Omental fat pad (tissue), 4 donors: Measurements from ENCODE around the gene ZCCHC3. TPM values are rescaled to one million over a fixed set of nuclear protein-coding genes. Genes with fewer than 3 reads are reported as not detected.
A peak's percentile ranks its signal among the peaks of the same experiment; 100 is the strongest.

Source experiments
- ATAC-seq: fragments of 150-250 bp; one replicate; pipeline ENCODE4 v1.9.1; 2016; ENCODE audit warnings: mild to moderate bottlenecking, moderate library complexity; ENCODE audit not compliant: low FRiP score
- DNase-seq: peaks from one replicate; pipeline ENCODE4 v3.0.0-alpha.2; 2019; ENCODE audit warnings: low spot score
- total RNA-seq, 4 donors: library from RNA; depleted of rRNA; stranded (reverse); fragments of >200 nt; gene quantifications; one replicate each; pipeline ENCODE4 v1.1.0, GENCODE V29; 2016
- TF ChIP-seq, protein P1 (sequence below), 3 donors: fragments of 450-650 bp; IDR thresholded peaks; one replicate each; pipeline ENCODE4 v1.5.1; 2016 to 2017; ENCODE audit warnings: antibody characterized with exemption in 3 of 3, mild to moderate bottlenecking in 3 of 3, moderate library complexity in 2 of 3

ZCCHC3 gene
- total RNA-seq, 4 donors from 2014 or later: 10.5 to 20.1 (median 12.6) TPM

DNA sequence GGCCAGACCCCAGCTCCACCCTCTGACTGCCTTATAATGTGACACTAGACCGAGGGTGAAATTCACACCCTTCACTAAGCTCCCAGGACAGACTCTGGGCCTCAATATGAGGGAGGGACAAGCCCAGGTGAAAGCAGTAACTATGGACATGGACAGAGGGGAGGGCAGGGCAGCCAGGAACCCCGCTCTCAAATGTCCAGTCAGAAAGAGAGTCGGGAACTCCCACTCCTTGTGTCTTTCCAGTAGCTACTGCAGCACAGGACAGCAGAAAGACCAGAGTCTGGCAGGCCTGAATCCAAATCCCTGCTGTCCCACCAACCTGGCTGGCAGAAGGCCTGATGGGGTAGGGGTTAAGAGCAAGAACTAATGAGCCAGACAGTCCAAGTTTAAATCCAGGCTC, 13.2 kb upstream of the ZCCHC3 start:
- TF ChIP-seq, protein P1, sequence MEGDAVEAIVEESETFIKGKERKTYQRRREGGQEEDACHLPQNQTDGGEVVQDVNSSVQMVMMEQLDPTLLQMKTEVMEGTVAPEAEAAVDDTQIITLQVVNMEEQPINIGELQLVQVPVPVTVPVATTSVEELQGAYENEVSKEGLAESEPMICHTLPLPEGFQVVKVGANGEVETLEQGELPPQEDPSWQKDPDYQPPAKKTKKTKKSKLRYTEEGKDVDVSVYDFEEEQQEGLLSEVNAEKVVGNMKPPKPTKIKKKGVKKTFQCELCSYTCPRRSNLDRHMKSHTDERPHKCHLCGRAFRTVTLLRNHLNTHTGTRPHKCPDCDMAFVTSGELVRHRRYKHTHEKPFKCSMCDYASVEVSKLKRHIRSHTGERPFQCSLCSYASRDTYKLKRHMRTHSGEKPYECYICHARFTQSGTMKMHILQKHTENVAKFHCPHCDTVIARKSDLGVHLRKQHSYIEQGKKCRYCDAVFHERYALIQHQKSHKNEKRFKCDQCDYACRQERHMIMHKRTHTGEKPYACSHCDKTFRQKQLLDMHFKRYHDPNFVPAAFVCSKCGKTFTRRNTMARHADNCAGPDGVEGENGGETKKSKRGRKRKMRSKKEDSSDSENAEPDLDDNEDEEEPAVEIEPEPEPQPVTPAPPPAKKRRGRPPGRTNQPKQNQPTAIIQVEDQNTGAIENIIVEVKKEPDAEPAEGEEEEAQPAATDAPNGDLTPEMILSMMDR (IDR thresholded peaks at IDR 0.05): no peak
- no peak for ATAC-seq
- no peak for DNase-seq

DNA sequence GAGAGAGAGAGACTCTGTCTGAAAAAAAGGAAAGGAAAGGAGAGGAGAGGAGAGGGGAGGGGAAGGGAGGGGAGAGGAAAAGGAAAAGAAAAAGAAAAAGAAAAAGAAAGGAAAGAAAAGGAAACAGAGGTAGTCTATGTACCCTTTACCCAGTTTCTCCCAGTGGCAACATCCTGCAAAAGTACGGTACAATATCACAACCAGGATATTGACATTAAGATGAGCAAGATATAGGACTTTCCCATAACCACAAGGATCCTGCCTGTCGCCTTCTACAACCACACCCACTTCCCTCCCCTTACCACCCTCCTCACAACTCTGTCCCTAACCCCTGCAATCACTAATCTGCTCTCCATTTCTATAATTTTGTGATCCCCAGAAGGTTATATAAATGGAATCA, 10.9 kb upstream of the ZCCHC3 start:
- DNase-seq (no peak), ATAC-seq (no peak)
- TF ChIP-seq, protein P1 (IDR thresholded peaks at IDR 0.05): no peak

DNA sequence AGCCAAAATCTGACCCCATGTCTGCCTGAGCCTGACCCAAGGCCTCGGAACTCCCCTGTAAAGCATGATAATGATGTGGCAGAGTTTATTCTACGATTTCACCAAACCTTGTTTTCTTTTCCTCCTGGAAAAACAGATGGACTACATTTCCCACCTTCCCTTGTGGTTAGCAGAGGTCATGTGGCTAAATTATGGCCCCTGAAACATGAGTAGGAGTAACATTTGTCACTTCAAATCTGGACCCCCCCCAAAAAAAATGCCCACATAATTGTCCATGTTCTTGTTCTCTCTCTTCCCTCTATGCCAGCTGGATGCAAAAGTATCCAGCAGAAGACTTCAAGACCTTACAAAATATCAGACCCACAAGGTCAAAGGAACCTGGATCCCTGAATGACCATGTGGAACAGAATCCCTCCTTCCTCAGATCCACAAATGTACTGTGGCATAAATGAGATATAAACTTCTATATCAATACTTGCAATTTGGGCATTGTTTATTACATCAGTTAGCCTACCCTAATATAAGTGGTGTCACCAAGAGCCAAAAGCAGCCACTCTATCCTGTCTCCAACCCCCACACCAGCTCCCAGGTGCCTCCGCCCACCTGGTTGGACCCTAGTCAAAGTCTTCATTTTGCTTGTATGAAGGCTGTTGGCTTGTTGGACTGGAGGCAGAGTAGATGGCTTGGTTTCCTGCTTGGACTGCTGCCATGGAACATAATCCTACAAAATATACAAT, 8.2 kb upstream of the ZCCHC3 start:
- TF ChIP-seq, protein P1 (IDR thresholded peaks at IDR 0.05): no peak
- no peak for ATAC-seq
- DNase-seq: no peak

DNA sequence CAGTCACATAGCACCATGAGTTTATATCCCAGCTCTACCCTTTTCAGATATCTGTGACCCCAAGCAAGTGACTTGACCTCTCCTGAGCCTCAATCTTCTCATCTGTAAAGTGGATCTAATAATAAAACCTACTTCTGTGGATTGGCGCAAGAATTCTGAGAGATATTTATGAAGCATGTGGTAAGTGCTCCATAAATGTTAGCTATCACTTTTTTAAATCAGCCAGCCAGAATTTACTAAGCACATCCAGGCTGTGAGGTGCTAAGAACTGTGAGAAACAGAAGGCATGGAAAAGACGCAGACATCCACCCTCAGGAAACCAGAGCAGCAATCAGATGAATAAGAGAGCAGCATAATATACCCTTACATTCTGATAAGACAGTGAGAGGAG, 7.7 kb upstream of the ZCCHC3 start:
- DNase-seq (no peak), ATAC-seq (no peak)
- TF ChIP-seq, protein P1 (IDR thresholded peaks at IDR 0.05): no peak

DNA sequence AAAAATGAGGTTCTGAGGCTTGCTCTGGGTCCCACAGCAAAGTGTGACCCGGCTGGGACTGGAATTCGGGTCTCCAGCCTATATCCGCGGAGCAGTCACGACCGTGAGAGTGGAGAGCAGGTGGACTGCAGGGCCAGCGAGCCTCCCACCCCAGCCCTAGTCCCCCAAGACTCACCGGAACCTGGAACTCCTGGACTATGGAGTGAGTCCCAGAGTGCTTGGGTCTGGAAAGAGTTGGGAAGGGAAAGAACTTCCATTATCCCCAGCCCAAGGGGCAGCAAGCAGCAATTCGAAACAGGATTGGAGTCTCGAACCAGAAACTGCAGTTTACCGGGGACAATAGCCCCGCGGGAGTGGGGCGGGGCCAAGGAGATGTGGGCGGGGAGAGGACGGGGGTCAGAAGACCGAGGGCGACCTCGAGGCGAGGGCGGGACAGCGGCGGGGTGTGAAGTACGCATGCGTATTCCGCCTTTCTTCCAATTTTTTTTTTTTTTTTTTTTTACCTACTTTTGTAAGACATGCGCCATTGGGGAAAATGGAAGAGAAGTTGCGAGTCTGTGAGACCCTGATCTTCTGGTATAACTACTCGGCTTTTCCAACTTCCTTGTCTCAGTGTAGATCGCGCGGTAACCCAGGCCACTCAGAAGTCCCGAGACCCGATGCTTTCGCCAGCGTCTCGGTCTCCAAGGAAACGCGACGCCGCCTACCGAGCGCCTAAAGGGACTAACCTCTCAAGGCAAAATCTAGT, 7.1 kb upstream of the ZCCHC3 start, which contains the start of gene C20orf96:
Gene C20orf96 (minus strand): TSS at position 667 of the 748 bp plus-strand sequence. CDS start 140 bp downstream, at position 527.
- TF ChIP-seq, protein P1 (IDR thresholded peaks at IDR 0.05): no peak
- ATAC-seq (peak; percentile 96), DNase-seq (peak; percentile 76)

DNA sequence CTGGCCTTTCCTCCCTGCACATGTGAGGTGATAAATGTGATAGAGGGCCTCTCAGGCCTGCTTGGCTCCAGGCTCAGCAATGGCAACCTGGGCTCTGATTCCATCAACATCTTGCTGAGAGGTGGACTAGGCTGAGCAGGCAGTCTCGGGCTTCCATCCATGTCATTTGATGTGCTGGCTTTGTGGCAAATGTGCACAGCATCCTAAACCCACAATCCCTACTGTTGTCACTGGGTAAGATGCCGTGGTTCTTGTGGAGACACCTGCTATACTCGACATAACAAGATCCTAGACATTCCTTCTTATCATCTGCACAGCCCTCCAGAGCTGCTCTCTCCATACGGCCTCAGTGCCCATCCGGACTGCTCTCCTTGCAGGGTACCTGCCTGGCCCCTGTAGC, 2.8 kb upstream of the ZCCHC3 start:
- TF ChIP-seq, protein P1 (IDR thresholded peaks at IDR 0.05): no peak
- ATAC-seq: no peak
- DNase-seq: no peak
